Hepatocyte (in vitro differentiated cells): Measurements from ENCODE around the gene TEX101. TPM values are rescaled to one million over a fixed set of nuclear protein-coding genes. Genes with fewer than 3 reads are reported as not detected.
"Not testable (repeated sequence)": the region's sequence is repeated elsewhere in the genome, so short reads cannot be mapped to it uniquely, and the experiment has no call there.

Source experiments
- DNase-seq: peaks from one replicate; pipeline ENCODE4 v3.0.0-alpha.2; 2016; ENCODE audit warnings: low spot score
- H2AFZ ChIP-seq: fragments of 200-600 bp; sonication (generic); 2 replicates; pipeline ENCODE4 v1.6.0; 2016; ENCODE audit warnings: antibody characterized with exemption, mild to moderate bottlenecking
- H3K27ac ChIP-seq: fragments of 200-600 bp; sonication (generic); 2 replicates; pipeline ENCODE4 v1.5.1; 2016; ENCODE audit warnings: mild to moderate bottlenecking
- H3K27me3 ChIP-seq: fragments of 200-600 bp; sonication (generic); 2 replicates; pipeline ENCODE4 v1.6.1; 2016
- H3K36me3 ChIP-seq: fragments of 200-600 bp; sonication (generic); replicated peaks from 2 replicates; pipeline ENCODE4 v1.5.1; 2016; ENCODE audit warnings: low read depth; ENCODE audit not compliant: insufficient read depth
- H3K4me1 ChIP-seq: fragments of 200-600 bp; sonication (generic); 2 replicates; pipeline ENCODE4 v1.5.1; 2016; ENCODE audit warnings: mild to moderate bottlenecking, moderate library complexity; ENCODE audit not compliant: insufficient read depth
- H3K4me2 ChIP-seq: fragments of 200-600 bp; sonication (generic); 2 replicates; pipeline ENCODE4 v1.6.0; 2016
- H3K4me3 ChIP-seq: fragments of 200-600 bp; sonication (generic); 2 replicates; pipeline ENCODE4 v1.5.1; 2016; ENCODE audit warnings: mild to moderate bottlenecking
- H3K79me2 ChIP-seq: fragments of 200-600 bp; sonication (generic); 2 replicates; pipeline ENCODE4 v1.6.0; 2017; ENCODE audit warnings: mild to moderate bottlenecking
- H3K9me2 ChIP-seq: fragments of 200-600 bp; sonication (generic); replicated peaks from 2 replicates; pipeline ENCODE4 v1.6.0; 2017; ENCODE audit warnings: mild to moderate bottlenecking; ENCODE audit not compliant: insufficient read depth
- H3K9me3 ChIP-seq: fragments of 200-600 bp; sonication (generic); 2 replicates; pipeline ENCODE4 v1.5.1; 2016; ENCODE audit warnings: low read depth, mild to moderate bottlenecking
- H4K20me1 ChIP-seq: fragments of 200-600 bp; sonication (generic); 2 replicates; pipeline ENCODE4 v1.6.0; 2016; ENCODE audit warnings: mild to moderate bottlenecking; ENCODE audit not compliant: insufficient read depth, poor library complexity, severe bottlenecking
- EZH2 ChIP-seq: fragments of 200-600 bp; sonication (generic); IDR thresholded peaks from 2 replicates; pipeline ENCODE4 v1.6.1; 2016; ENCODE audit warnings: antibody characterized with exemption, mild to moderate bottlenecking, borderline replicate concordance
- EZH2phosphoT487 ChIP-seq: fragments of 200-600 bp; sonication (generic); IDR thresholded peaks from one replicate; pipeline ENCODE4 v1.6.1; 2018; ENCODE audit warnings: antibody characterized with exemption, mild to moderate bottlenecking, low read depth, moderate library complexity; ENCODE audit not compliant: unreplicated experiment, severe bottlenecking
- WGBS: methylation state at CpG from one replicate; pipeline ENCODE4 v1.1.6; 2016; ENCODE audit warnings: low lambda C conversion rate; ENCODE audit errors: missing lambda C conversion rate; 5-methylcytosine and 5-hydroxymethylcytosine counted together
- polyA plus RNA-seq: library from polyadenylated mRNA; unstranded; fragments of >200 nt; fragmentation: Nextera tagmentation; extraction: Ambion mirVana; gene quantifications from 2 replicates; pipeline ENCODE4 v1.2.1, GENCODE V29; 2016
- total RNA-seq: library from RNA; depleted of rRNA; stranded (reverse); fragments of >200 nt; gene quantifications from 2 replicates; pipeline ENCODE4 v1.2.3, GENCODE V29; 2014
- TF ChIP-seq, protein P1 (sequence below): fragments of 200-600 bp; sonication (generic); IDR thresholded peaks from 2 replicates; pipeline ENCODE4 v1.5.1; 2016; ENCODE audit warnings: antibody characterized with exemption, mild to moderate bottlenecking; ENCODE audit not compliant: poor library complexity

TEX101 gene
- total and polyA plus RNA-seq, 2 experiments from 2014 or later: not detected

GRCh38 chr19:43441716-43442115, 27.0 kb downstream of the TEX101 start:
- no peak for TF ChIP-seq EZH2phosphoT487
- TF ChIP-seq, protein P1, sequence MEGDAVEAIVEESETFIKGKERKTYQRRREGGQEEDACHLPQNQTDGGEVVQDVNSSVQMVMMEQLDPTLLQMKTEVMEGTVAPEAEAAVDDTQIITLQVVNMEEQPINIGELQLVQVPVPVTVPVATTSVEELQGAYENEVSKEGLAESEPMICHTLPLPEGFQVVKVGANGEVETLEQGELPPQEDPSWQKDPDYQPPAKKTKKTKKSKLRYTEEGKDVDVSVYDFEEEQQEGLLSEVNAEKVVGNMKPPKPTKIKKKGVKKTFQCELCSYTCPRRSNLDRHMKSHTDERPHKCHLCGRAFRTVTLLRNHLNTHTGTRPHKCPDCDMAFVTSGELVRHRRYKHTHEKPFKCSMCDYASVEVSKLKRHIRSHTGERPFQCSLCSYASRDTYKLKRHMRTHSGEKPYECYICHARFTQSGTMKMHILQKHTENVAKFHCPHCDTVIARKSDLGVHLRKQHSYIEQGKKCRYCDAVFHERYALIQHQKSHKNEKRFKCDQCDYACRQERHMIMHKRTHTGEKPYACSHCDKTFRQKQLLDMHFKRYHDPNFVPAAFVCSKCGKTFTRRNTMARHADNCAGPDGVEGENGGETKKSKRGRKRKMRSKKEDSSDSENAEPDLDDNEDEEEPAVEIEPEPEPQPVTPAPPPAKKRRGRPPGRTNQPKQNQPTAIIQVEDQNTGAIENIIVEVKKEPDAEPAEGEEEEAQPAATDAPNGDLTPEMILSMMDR: no peak
- no peak for TF ChIP-seq EZH2
- no peaks in the 10 kb centered on the region for H3K36me3 ChIP-seq
- no peak overlapping the region for H2AFZ ChIP-seq
- 84% methylated on average over 3 of the region's 3 CpGs for WGBS
- H3K9me3 ChIP-seq: no peaks in the 10 kb centered on the region
- DNase-seq: no peak
- H4K20me1 ChIP-seq: no peaks in the 10 kb centered on the region
- H3K79me2 ChIP-seq: no peaks in the 10 kb centered on the region
- peaks cover 3% of the 10 kb centered on the region for H3K4me1 ChIP-seq
- no peaks in the 10 kb centered on the region for H3K27me3 ChIP-seq
- H3K9me2 ChIP-seq: no peaks in the 10 kb centered on the region
- no peak overlapping the region for H3K4me3 ChIP-seq
- H3K27ac ChIP-seq: no peak overlapping the region
- H3K4me2 ChIP-seq: no peak overlapping the region

- H3K4me1 ChIP-seq, H2AFZ ChIP-seq, H3K4me3 ChIP-seq, H3K36me3 ChIP-seq, H3K9me3 ChIP-seq, H3K27ac ChIP-seq, DNase-seq, H3K4me2 ChIP-seq, H3K27me3 ChIP-seq, H4K20me1 ChIP-seq, H3K79me2 ChIP-seq, H3K9me2 ChIP-seq: not testable (repeated sequence)
- 94% methylated on average over 9 of the region's 9 CpGs for WGBS
Measured at GRCh38 chr19:43444091-43444490, 29.4 kb downstream of the TEX101 start.

GRCh38 chr19:43444531-43445287, 30.0 kb downstream of the TEX101 start:
- Histone ChIP-seq H2AFZ (no peak overlapping the region), H3K9me3 (no peaks in the 10 kb centered on the region), H3K4me2 (no peak overlapping the region), H4K20me1 (no peaks in the 10 kb centered on the region), H3K36me3 (no peaks in the 10 kb centered on the region), H3K4me3 (no peak overlapping the region), H3K27ac (no peak overlapping the region), H3K4me1 (no peaks in the 10 kb centered on the region), H3K79me2 (no peaks in the 10 kb centered on the region), H3K9me2 (no peaks in the 10 kb centered on the region), H3K27me3 (no peaks in the 10 kb centered on the region)
- 91% methylated on average over 15 of the region's 15 CpGs for WGBS
- TF ChIP-seq EZH2: no peak
- no peak for TF ChIP-seq EZH2phosphoT487
- TF ChIP-seq, protein P1: no peak
- DNase-seq: no peak

GRCh38 chr19:43445426-43445825, 30.7 kb downstream of the TEX101 start:
- no peaks in the 10 kb centered on the region for H3K9me2 ChIP-seq

More at GRCh38 chr19:43445426-43445825, 30.7 kb downstream of the TEX101 start:
- H4K20me1 ChIP-seq: no peaks in the 10 kb centered on the region
- no peaks in the 10 kb centered on the region for H3K4me1 ChIP-seq
- no peak overlapping the region for H3K27ac ChIP-seq
- 92% methylated on average over 2 of the region's 2 CpGs for WGBS
- H3K4me2 ChIP-seq: no peak overlapping the region
- H3K4me3 ChIP-seq: no peak overlapping the region
- H2AFZ ChIP-seq: no peak overlapping the region
- H3K79me2 ChIP-seq: no peaks in the 10 kb centered on the region
- DNase-seq: no peak
- H3K27me3 ChIP-seq: no peaks in the 10 kb centered on the region
- no peaks in the 10 kb centered on the region for H3K9me3 ChIP-seq
- TF ChIP-seq EZH2phosphoT487: no peak
- TF ChIP-seq, protein P1: no peak
- no peaks in the 10 kb centered on the region for H3K36me3 ChIP-seq
